ENCODE measurements around the gene GLIS1. TPM values are rescaled to one million over a fixed set of nuclear protein-coding genes. Genes with fewer than 3 reads are reported as not detected.

GLIS1 gene
- total and polyA plus RNA-seq, 2 experiments from 2014 or later = 0.13 to 1.3 TPM

- DNase-seq (ENCODE audit: low spot score) = no peak
- H4K20me1 ChIP-seq (ENCODE audit: insufficient read depth, poor library complexity, severe bottlenecking) = no peaks in the 10 kb centered on the region
- 60% methylated on average over 15 of the region's 15 CpGs for WGBS (ENCODE audit: low lambda C conversion rate, missing lambda C conversion rate)
- H3K4me2 ChIP-seq = peak overlapping the region; percentile 36
- peak overlapping the region; percentile 65 for H3K27ac ChIP-seq
- H3K27me3 ChIP-seq = no peaks in the 10 kb centered on the region
- no peak overlapping the region for H2AFZ ChIP-seq
- no peaks in the 10 kb centered on the region for H3K9me2 ChIP-seq (replicated peaks; ENCODE audit: insufficient read depth)
- no peak overlapping the region for H3K4me3 ChIP-seq
- no peaks in the 10 kb centered on the region for H3K36me3 ChIP-seq (replicated peaks; ENCODE audit: insufficient read depth, low read depth)
- no peaks in the 10 kb centered on the region for H3K9me3 ChIP-seq (ENCODE audit: low read depth)
- peaks cover 40% of the 10 kb centered on the region for H3K4me1 ChIP-seq (ENCODE audit: insufficient read depth)
- H3K79me2 ChIP-seq = no peaks in the 10 kb centered on the region
- TF ChIP-seq EZH2phosphoT487 (IDR thresholded peaks at IDR 0.05; ENCODE audit: low read depth, severe bottlenecking, unreplicated experiment) (peak; percentile 85), EZH2 (IDR thresholded peaks at IDR 0.05; ENCODE audit: borderline replicate concordance) (no peak)
These were observed 59.8 kb downstream of the GLIS1 start for GRCh38 chr1:53678938-53679825.

DNA sequence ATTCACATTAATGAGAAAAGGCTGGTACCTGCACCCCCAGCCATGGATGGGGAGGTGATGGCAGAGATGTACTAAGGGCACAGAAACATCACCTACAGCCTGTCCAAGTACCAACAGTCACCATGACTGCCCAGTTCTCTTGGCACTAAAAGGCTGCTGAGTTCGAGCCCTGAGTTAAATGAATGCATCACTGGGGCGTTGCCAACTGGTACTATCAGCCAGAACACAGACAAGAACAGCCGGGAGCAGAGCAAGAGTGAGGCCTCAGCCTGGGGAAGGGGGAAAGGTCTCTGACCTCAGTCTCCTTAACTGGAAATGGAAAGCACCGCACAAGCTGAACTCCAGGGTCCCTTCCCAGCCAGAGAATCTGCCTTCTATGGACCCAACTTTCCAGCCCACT lies 60.5 kb downstream of the GLIS1 start:
- Histone ChIP-seq H4K20me1 (ENCODE audit: insufficient read depth, poor library complexity, severe bottlenecking) (no peaks in the 10 kb centered on the region), H3K27me3 (no peaks in the 10 kb centered on the region), H3K4me2 (peak overlapping the region; percentile 36), H3K36me3 (replicated peaks; ENCODE audit: insufficient read depth, low read depth) (no peaks in the 10 kb centered on the region), H2AFZ (no peak overlapping the region), H3K9me3 (ENCODE audit: low read depth) (no peaks in the 10 kb centered on the region), H3K79me2 (no peaks in the 10 kb centered on the region), H3K4me3 (no peak overlapping the region), H3K4me1 (ENCODE audit: insufficient read depth) (peaks cover 33% of the 10 kb centered on the region), H3K27ac (peak overlapping the region; percentile 65), H3K9me2 (replicated peaks; ENCODE audit: insufficient read depth) (no peaks in the 10 kb centered on the region)
- DNase-seq (ENCODE audit: low spot score) = no peak
- TF ChIP-seq EZH2phosphoT487 (IDR thresholded peaks at IDR 0.05; ENCODE audit: low read depth, severe bottlenecking, unreplicated experiment) = no peak
- no peak for TF ChIP-seq CTCF (IDR thresholded peaks at IDR 0.05; ENCODE audit: poor library complexity)
- TF ChIP-seq EZH2 (IDR thresholded peaks at IDR 0.05; ENCODE audit: borderline replicate concordance) = no peak
- 67% methylated on average over 4 of the region's 4 CpGs for WGBS (ENCODE audit: low lambda C conversion rate, missing lambda C conversion rate)

GRCh38 chr1:53678046-53678445 lies 60.9 kb downstream of the GLIS1 start:
- 85% methylated on average over 8 of the region's 8 CpGs for WGBS (ENCODE audit: low lambda C conversion rate, missing lambda C conversion rate)
- H3K27me3 ChIP-seq = no peaks in the 10 kb centered on the region
- DNase-seq (ENCODE audit: low spot score) = no peak
- H3K9me3 ChIP-seq (ENCODE audit: low read depth) = no peaks in the 10 kb centered on the region
- no peak overlapping the region for H3K27ac ChIP-seq
- no peaks in the 10 kb centered on the region for H3K36me3 ChIP-seq (replicated peaks; ENCODE audit: insufficient read depth, low read depth)
- no peak overlapping the region for H3K4me2 ChIP-seq
- no peaks in the 10 kb centered on the region for H3K79me2 ChIP-seq
- H3K9me2 ChIP-seq (replicated peaks; ENCODE audit: insufficient read depth) = no peaks in the 10 kb centered on the region
- H3K4me3 ChIP-seq = no peak overlapping the region
- H2AFZ ChIP-seq = no peak overlapping the region
- H3K4me1 ChIP-seq (ENCODE audit: insufficient read depth) = peaks cover 28% of the 10 kb centered on the region
- no peaks in the 10 kb centered on the region for H4K20me1 ChIP-seq (ENCODE audit: insufficient read depth, poor library complexity, severe bottlenecking)
- TF ChIP-seq CTCF (IDR thresholded peaks at IDR 0.05; ENCODE audit: poor library complexity) = no peak
- no peak for TF ChIP-seq EZH2phosphoT487 (IDR thresholded peaks at IDR 0.05; ENCODE audit: low read depth, severe bottlenecking, unreplicated experiment)
- TF ChIP-seq EZH2 (IDR thresholded peaks at IDR 0.05; ENCODE audit: borderline replicate concordance) = no peak

GRCh38 chr1:53677486-53677885 lies 61.5 kb downstream of the GLIS1 start:
- peaks cover 28% of the 10 kb centered on the region for H3K4me1 ChIP-seq (ENCODE audit: insufficient read depth)
- no peaks in the 10 kb centered on the region for H3K36me3 ChIP-seq (replicated peaks; ENCODE audit: insufficient read depth, low read depth)
- H3K27me3 ChIP-seq = no peaks in the 10 kb centered on the region
- no peak for DNase-seq (ENCODE audit: low spot score)
- TF ChIP-seq EZH2 (IDR thresholded peaks at IDR 0.05; ENCODE audit: borderline replicate concordance) (no peak), EZH2phosphoT487 (IDR thresholded peaks at IDR 0.05; ENCODE audit: low read depth, severe bottlenecking, unreplicated experiment) (no peak), CTCF (IDR thresholded peaks at IDR 0.05; ENCODE audit: poor library complexity) (no peak)
- H3K79me2 ChIP-seq = no peaks in the 10 kb centered on the region
- H4K20me1 ChIP-seq (ENCODE audit: insufficient read depth, poor library complexity, severe bottlenecking) = no peaks in the 10 kb centered on the region
- no peaks in the 10 kb centered on the region for H3K9me3 ChIP-seq (ENCODE audit: low read depth)
- H3K4me3 ChIP-seq = no peak overlapping the region
- no peaks in the 10 kb centered on the region for H3K9me2 ChIP-seq (replicated peaks; ENCODE audit: insufficient read depth)
- no peak overlapping the region for H2AFZ ChIP-seq
- 78% methylated on average over 15 of the region's 15 CpGs for WGBS (ENCODE audit: low lambda C conversion rate, missing lambda C conversion rate)
- H3K4me2 ChIP-seq = no peak overlapping the region
- H3K27ac ChIP-seq = no peak overlapping the region
